Astrocyte (in vitro differentiated cells and primary cell): ENCODE data around the gene PLA2G2F.

ENCODE experiments used
- EZH2 ChIP-seq: IDR thresholded peaks from 2 replicates; pipeline ENCODE4 v1.6.1; 2012; ENCODE audit warnings: mild to moderate bottlenecking, low read length, inconsistent platforms; ENCODE audit not compliant: insufficient read depth
- TF ChIP-seq, protein P1 (sequence below): IDR thresholded peaks from 2 replicates; pipeline ENCODE4 v1.5.1; 2011; ENCODE audit warnings: low read depth, mild to moderate bottlenecking, inconsistent platforms, low read length, moderate library complexity; ENCODE audit not compliant: insufficient read depth

DNA sequence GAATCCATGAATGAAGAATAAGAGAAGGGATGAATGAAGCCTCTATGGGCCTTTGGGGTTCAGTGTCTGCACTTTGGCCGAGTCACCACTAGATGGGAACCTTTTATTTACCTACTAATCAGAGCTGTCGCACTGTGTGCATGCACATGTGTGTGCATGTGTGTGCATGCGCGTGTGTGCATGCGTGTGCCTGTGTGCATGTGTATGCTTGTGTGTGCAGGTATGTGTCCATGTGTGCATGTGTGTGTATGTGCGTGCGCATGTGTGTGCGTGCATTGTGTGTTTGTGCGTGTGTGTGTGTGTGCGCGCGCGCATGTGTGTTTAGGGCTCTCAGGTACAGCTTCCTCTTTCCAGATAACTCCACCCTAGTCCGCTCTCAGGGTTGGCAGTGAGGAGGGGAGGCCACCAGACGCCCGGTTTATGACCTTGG is 26.4 kb downstream of the PLA2G2F start:
- TF ChIP-seq, protein P1, sequence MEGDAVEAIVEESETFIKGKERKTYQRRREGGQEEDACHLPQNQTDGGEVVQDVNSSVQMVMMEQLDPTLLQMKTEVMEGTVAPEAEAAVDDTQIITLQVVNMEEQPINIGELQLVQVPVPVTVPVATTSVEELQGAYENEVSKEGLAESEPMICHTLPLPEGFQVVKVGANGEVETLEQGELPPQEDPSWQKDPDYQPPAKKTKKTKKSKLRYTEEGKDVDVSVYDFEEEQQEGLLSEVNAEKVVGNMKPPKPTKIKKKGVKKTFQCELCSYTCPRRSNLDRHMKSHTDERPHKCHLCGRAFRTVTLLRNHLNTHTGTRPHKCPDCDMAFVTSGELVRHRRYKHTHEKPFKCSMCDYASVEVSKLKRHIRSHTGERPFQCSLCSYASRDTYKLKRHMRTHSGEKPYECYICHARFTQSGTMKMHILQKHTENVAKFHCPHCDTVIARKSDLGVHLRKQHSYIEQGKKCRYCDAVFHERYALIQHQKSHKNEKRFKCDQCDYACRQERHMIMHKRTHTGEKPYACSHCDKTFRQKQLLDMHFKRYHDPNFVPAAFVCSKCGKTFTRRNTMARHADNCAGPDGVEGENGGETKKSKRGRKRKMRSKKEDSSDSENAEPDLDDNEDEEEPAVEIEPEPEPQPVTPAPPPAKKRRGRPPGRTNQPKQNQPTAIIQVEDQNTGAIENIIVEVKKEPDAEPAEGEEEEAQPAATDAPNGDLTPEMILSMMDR = peak; percentile 45
- TF ChIP-seq EZH2 = no peak
